GM12892 (cell line): Measurements from ENCODE around the gene HOXC9.

Experiments used
- POLR2A ChIP-seq: IDR thresholded peaks from 2 replicates; pipeline ENCODE4 v1.6.1; 2011; ENCODE audit warnings: low read depth, low read length, control low read depth
- POLR2AphosphoS5 ChIP-seq: IDR thresholded peaks from 2 replicates; pipeline ENCODE4 v1.6.1; 2011; ENCODE audit warnings: low read depth, low read length, control low read depth

DNA sequence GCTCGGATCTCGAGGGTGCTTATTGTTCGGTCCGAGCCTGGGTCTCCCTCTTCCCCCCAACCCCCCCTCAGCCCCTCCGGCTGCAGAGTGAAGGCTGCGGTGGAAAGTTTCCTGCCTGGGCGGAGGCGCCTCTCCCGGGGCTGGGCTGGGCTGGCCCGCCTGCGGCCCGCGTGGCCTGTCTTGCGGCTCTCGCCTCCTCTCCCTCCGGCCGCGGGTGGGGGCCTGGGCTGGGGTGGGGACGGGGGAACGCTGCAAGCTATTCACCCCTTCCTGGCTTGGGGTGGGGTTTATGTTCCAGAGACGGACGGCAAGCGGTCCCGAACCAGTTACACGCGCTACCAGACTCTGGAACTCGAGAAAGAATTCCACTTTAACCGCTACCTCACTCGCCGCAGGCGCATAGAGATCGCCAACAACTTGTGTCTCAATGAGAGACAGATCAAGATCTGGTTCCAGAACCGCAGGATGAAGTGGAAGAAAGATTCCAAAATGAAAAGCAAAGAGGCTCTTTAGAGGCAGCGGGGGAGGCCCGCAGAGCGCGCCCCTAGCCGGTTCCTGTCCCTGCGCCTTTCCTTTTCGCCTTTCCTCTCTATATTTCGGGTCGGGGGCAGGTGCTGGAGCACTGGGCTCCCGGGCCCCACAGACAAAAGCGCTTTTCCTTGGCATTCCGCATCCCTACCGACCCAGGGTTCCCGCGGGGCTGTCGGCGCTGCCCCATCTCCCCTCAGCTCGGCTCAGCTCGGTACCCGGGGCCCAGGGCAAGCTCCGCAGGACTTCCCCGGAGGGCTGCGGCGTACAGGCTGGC is 34.2 kb downstream of the HOXC9 start:
- no peak for TF ChIP-seq POLR2A
- TF ChIP-seq POLR2AphosphoS5: no peak
